Heart right ventricle (tissue), 16 donors: ENCODE data around the gene THOP1. TPM values are rescaled to one million over a fixed set of nuclear protein-coding genes. Genes with fewer than 3 reads are reported as not detected.

Experiments used
- ATAC-seq, 8 donors: fragments of 200-7000 bp; cut with Tn5 transposase; one replicate each; pipeline ENCODE4 v1.9.1; 2020; ENCODE audit warnings: mild to moderate bottlenecking in 8 of 8, moderate library complexity in 8 of 8, moderate number of reproducible peaks in 1 of 8
- DNase-seq, 2 donors: peaks; one replicate each; pipeline ENCODE4 v3.0.0-alpha.2; 2020
- H3K27ac ChIP-seq, 10 donors: fragments of 200-600 bp; sonication (generic) in 2 of 10; one replicate each; pipeline versions ENCODE4 v1.5.0 to v1.8.0; 2020 to 2022; ENCODE audit warnings: mild to moderate bottlenecking in 3 of 10
- H3K27me3 ChIP-seq, 7 donors: fragments of 200-600 bp; one replicate each; pipeline ENCODE4 v1.8.0; 2021 to 2022; ENCODE audit warnings: mild to moderate bottlenecking in 2 of 7
- H3K36me3 ChIP-seq, 9 donors: fragments of 200-600 bp; sonication (generic) in 1 of 9; one replicate each; pipeline versions ENCODE4 v1.5.0 to v1.8.0; 2020 to 2022; ENCODE audit warnings: mild to moderate bottlenecking in 2 of 9
- H3K4me1 ChIP-seq, 9 donors: fragments of 200-600 bp; sonication (generic) in 1 of 9; one replicate each; pipeline versions ENCODE4 v1.5.0 to v1.8.0; 2020 to 2022; ENCODE audit warnings: mild to moderate bottlenecking in 4 of 9
- H3K4me3 ChIP-seq, 10 donors: fragments of 200-600 bp; sonication (generic) in 2 of 10; one replicate each; pipeline versions ENCODE4 v1.5.0 to v1.8.0; 2020 to 2022; ENCODE audit warnings: mild to moderate bottlenecking in 7 of 10, moderate library complexity in 2 of 10
- H3K9me3 ChIP-seq, 11 donors: fragments of 200-600 bp in 10 of 11; sonication (generic) in 2 of 11; one replicate each; pipeline versions ENCODE4 v1.5.0 to v1.8.0; 2013 to 2022; ENCODE audit warnings: mild to moderate bottlenecking in 2 of 11, control low read depth in 1 of 11, moderate library complexity in 1 of 11
- WGBS, 2 donors: extraction: QIAGEN DNeasy Blood & Tissue Kit; methylation state at CpG; one replicate each; pipeline ENCODE4 v1.1.7; 2013; ENCODE audit warnings: inconsistent platforms in 1 of 2; 5-methylcytosine and 5-hydroxymethylcytosine counted together
- intact Hi-C, 10 donors: fragments of 100-400 bp; cut with DNase I; formaldehyde crosslinking; loops; one replicate each; pipeline versions ENCODE4 v1.11.1 to v1.14.2; 2022
- polyA plus RNA-seq, 2 donors: library from polyadenylated mRNA; stranded (reverse); fragments of 200-250 nt; gene quantifications; one replicate each; pipeline ENCODE4 v1.2.3, GENCODE V29; 2013
- total RNA-seq, 10 donors: library from RNA; stranded (reverse); fragmentation: NEBNext Ultra II Directional in 3 of 10; extraction: Animal tissue kit (Norgen Biotek cat#: 25700) in 3 of 10; gene quantifications; one replicate each; pipeline versions ENCODE4 v1.2.1 to v1.2.4, GENCODE V29; 2021 to 2023
- TF ChIP-seq, protein P1 (sequence below), 9 donors: fragments of 200-600 bp; sonication (generic) in 2 of 9; IDR thresholded peaks; one replicate each; pipeline versions ENCODE4 v1.5.0 to v1.8.0; 2021 to 2022; ENCODE audit warnings: antibody characterized with exemption in 9 of 9, mild to moderate bottlenecking in 5 of 9, moderate library complexity in 1 of 9
- donor health status: Arrhythmogenic right ventricular cardiomyopathy.
- donor health status: ischemic (EF 13 %, LVEDD 7.1; RV severe dilation, severe dysfunction).
- donor health status: healthy with polysubstance abuse.
- donor health status: DM: no; HTN: yes; CAD: no.
- donor health status: DM: no; HTN: no; CAD: no.
- donor health status: ischemic (EF 25% LVEDD 6.9; RV normal size, moderate dysfunction).
- donor health status: ischemic (EF 25% LVEDD 5.7; RV mildly dilated, moderate dysfunction).
- donor health status: healthy.
- donor health status: DM: yes; HTN: yes; CAD: no.
- donor health status: Ischemic cardiomyopathy.
- donor health status: ischemic (EF 35%, LVEDD 5.7; RV mildly dilated, moderate dysfunction).
- donor health status: nonischemic (EF 11% LVEDD 7.7; RV severe dilation, severe dysfunction).
- donor health status: DM: yes; HTN: yes; CAD: no.
- donor health status: PGD.
- donor health status: ischemic (EF 29% LVEDD 5.4; RV normal size, mild dysfunction).
- donor health status: nonischemic (EF 23%, LVEDD 6.1; RV moderate dilation, normal function).

THOP1 gene
- total and polyA plus RNA-seq, 12 donors = 37.5 to 85.3 (median 45.2) TPM

DNA sequence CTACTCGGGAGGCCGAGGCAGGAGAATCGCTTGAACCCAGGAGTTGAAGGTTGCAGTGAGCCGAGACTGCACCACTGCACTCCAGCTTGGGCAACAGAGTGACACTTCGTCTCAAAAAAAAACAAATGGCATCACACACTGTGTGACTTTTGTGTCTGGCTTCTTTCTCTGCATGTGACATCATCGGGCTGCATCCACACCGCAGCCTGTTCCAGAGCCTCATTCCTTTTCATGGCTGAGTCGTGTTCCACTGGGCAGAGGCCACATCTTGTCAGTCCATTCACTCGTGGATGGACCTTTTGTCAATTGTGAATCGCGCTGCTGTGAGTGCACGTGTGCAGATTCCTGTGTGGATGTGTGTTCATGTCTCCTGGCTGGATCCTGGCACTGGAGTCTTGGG, 8.3 kb downstream of the THOP1 start:
- intact Hi-C loops = no loop called here
- peaks cover 0 to 25% (median 18%) of the 10 kb centered on the region in 9 donors for H3K4me1 ChIP-seq
- DNase-seq (no peak), ATAC-seq (no peak)
- no peaks in the 10 kb centered on the region for H3K9me3 ChIP-seq
- no peak overlapping the region for H3K27ac ChIP-seq
- H3K36me3 ChIP-seq = peaks cover 0 to 76% (median 8%) of the 10 kb centered on the region in 9 donors
- H3K27me3 ChIP-seq = no peaks in the 10 kb centered on the region
- no peak overlapping the region for H3K4me3 ChIP-seq
- 97 to 98% methylated on average over 12 of the region's 12 CpGs for WGBS, 2 donors
- TF ChIP-seq, protein P1, sequence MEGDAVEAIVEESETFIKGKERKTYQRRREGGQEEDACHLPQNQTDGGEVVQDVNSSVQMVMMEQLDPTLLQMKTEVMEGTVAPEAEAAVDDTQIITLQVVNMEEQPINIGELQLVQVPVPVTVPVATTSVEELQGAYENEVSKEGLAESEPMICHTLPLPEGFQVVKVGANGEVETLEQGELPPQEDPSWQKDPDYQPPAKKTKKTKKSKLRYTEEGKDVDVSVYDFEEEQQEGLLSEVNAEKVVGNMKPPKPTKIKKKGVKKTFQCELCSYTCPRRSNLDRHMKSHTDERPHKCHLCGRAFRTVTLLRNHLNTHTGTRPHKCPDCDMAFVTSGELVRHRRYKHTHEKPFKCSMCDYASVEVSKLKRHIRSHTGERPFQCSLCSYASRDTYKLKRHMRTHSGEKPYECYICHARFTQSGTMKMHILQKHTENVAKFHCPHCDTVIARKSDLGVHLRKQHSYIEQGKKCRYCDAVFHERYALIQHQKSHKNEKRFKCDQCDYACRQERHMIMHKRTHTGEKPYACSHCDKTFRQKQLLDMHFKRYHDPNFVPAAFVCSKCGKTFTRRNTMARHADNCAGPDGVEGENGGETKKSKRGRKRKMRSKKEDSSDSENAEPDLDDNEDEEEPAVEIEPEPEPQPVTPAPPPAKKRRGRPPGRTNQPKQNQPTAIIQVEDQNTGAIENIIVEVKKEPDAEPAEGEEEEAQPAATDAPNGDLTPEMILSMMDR (IDR thresholded peaks at IDR 0.05) = no peak

DNA sequence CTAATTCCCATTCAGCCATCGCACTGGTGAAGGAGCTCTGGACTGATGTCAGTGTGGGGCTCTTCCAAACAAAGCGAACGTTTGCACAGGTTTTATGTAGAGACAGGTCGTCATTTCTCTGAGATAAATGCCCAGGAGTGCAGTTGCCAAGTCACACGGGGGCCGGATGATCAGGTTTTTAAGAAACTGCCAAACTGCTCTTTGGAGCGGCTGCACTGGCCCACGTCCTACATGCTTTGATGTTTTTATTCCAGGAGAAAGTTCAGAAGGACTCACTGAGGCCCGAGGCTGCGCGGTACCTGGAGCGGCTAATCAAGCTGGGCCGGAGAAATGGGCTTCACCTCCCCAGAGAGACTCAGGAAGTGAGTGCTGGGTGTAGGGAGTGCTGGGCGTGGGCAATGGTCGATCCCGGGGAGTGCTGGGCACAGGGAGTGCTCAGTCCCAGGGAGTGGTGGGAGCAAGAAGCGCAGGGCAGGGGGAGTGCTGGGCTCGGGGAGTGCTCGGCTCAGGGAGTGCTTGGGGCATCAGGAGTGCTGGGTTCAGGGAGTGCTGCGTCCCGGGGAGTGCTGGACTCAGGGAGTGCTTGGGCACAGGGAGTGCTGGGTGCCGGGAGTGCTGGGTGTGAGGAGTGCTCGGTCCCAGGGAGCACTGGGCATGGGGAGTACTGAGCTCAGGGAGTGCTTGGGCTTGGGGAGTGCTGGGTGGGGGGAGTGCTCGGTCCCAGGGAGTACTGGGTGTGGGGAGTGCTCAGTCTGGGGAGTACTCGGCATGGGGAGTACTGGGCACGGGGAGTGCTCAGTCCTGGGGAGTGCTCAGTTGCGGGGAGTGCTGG, 10.7 kb downstream of the THOP1 start:
- H3K27me3 ChIP-seq = no peaks in the 10 kb centered on the region
- intact Hi-C loops = no loop called here
- H3K9me3 ChIP-seq = no peaks in the 10 kb centered on the region
- TF ChIP-seq, protein P1 (IDR thresholded peaks at IDR 0.05) = no peak
- no peak for ATAC-seq
- H3K4me1 ChIP-seq = peaks cover 0 to 28% (median 19%) of the 10 kb centered on the region in 9 donors
- peaks cover 0 to 86% (median 8%) of the 10 kb centered on the region in 9 donors for H3K36me3 ChIP-seq
- WGBS, 2 donors = 90 to 92% methylated on average over 27 of the region's 27 CpGs
- peak overlapping the region in 6 of 10 donors; percentile 77 to 89 (median 84) for H3K27ac ChIP-seq
- no peak for DNase-seq
- H3K4me3 ChIP-seq = no peak overlapping the region

DNA sequence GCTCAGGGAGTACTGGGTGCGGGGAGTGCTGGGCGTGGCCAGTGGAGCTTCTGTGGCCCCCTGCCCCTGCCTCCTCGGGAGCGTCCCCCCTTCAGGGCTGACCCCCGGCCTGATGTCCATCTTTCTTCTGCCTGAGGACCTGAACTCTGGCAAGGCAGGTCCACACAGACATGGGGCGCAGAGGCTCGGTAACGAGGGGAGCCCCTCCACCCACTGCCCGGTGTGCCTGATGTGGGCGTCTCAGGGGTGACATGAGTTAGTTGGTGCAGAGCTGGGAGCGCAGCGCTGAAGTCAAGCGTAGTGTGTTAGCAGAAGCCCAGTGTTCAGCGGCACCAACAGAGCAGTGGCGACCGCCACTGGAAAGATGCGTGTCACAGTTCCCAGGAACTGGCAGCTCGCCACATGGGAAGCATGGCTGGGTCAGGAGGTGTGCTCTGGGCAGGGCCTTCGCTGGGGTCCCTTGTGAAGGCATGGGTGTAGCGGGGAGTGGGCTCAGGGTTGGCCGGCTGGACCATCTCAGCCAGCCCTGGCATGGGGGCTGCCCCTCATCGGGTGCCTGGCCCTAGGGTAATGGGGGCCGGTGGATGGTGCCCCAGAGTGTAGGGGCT, 11.5 kb downstream of the THOP1 start:
- ATAC-seq = peak; percentile 23 to 70 (median 42)

DNA sequence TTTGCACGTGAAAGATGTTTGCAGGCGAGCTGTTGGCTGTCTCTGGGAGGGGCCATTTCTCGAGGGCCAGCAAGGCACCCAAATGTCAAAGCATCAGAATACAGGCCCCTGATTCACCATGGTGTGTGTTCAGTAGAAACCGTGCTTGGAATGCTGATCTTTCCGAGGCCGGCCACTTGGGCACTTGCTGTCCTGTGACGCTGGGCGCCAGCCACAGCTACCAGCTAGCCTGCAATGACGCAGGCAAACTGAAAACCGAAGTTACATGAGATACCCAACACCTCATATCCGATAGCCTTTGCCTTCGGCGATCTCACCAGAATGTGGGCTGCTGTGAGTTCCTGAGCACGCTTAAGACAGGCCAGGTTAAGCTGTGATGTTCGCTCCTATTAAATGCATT, 12.0 kb downstream of the THOP1 start:
- Histone ChIP-seq H3K27ac (peak overlapping the region; percentile 35 to 89 (median 78)), H3K4me1 (peaks cover 0 to 28% (median 19%) of the 10 kb centered on the region in 9 donors), H3K36me3 (peaks cover 0 to 84% (median 8%) of the 10 kb centered on the region in 9 donors), H3K9me3 (no peaks in the 10 kb centered on the region), H3K4me3 (no peak overlapping the region), H3K27me3 (no peaks in the 10 kb centered on the region)
- TF ChIP-seq, protein P1 (IDR thresholded peaks at IDR 0.05) = no peak
- DNase-seq (peak in 1 of 2 donors; percentile 58), ATAC-seq (peak; percentile 20 to 79 (median 67))
- intact Hi-C loops = no loop called here
- 81 to 87% methylated on average over 15 of the region's 15 CpGs for WGBS, 2 donors

More for the DNA sequence above, 11.5 kb downstream of the THOP1 start:
- TF ChIP-seq, protein P1 (IDR thresholded peaks at IDR 0.05) = no peak
- H3K4me3 ChIP-seq = no peak overlapping the region
- WGBS, 2 donors = 85 to 86% methylated on average over 23 of the region's 23 CpGs
- H3K9me3 ChIP-seq = no peaks in the 10 kb centered on the region
- intact Hi-C loops = no loop called here
- peaks cover 0 to 86% (median 8%) of the 10 kb centered on the region in 9 donors for H3K36me3 ChIP-seq
- peak; percentile 49 to 55 for DNase-seq
- peak overlapping the region; percentile 35 to 89 (median 78) for H3K27ac ChIP-seq
- H3K4me1 ChIP-seq = peaks cover 0 to 28% (median 19%) of the 10 kb centered on the region in 9 donors
- H3K27me3 ChIP-seq = no peaks in the 10 kb centered on the region
